Type B pancreatic cell (in vitro differentiated cells): ENCODE measurements around the gene INO80. TPM values are rescaled to one million over a fixed set of nuclear protein-coding genes. Genes with fewer than 3 reads are reported as not detected.

Experiments
- DNase-seq: peaks from one replicate; pipeline ENCODE4 v3.0.0; 2021; ENCODE audit warnings: mixed read lengths; ENCODE audit not compliant: unreplicated experiment; ENCODE audit errors: extremely low spot score
- H3K27ac Mint-ChIP-seq: 2 replicates; pipeline ENCODE4 v1.8.0; 2021; ENCODE audit warnings: mild to moderate bottlenecking, mixed read lengths
- H3K27me3 Mint-ChIP-seq: 2 replicates; pipeline ENCODE4 v1.8.0; 2021; ENCODE audit warnings: mixed read lengths
- H3K36me3 Mint-ChIP-seq: 2 replicates; pipeline ENCODE4 v1.8.0; 2021; ENCODE audit warnings: mixed read lengths
- H3K4me1 Mint-ChIP-seq: one replicate; pipeline ENCODE4 v1.8.0; 2021; ENCODE audit warnings: mixed read lengths; ENCODE audit not compliant: unreplicated experiment
- H3K4me3 Mint-ChIP-seq: 2 replicates; pipeline ENCODE4 v1.8.0; 2021; ENCODE audit warnings: mild to moderate bottlenecking, mixed read lengths
- H3K9me3 Mint-ChIP-seq: 2 replicates; pipeline ENCODE4 v1.8.0; 2021; ENCODE audit warnings: mixed read lengths
- total RNA-seq: library from RNA; stranded (reverse); gene quantifications from 2 replicates; pipeline ENCODE4 v1.2.1, GENCODE V29; 2021; ENCODE audit warnings: low replicate concordance
- TF ChIP-seq, protein P1 (sequence below): fragments of 200-600 bp; sonication (generic); conservative IDR thresholded peaks from 2 replicates; pipeline ENCODE4 v1.5.0; 2021; ENCODE audit warnings: antibody characterized with exemption, mild to moderate bottlenecking

INO80 gene
- total RNA-seq, 1 donor from 2014 or later, result 22.3 TPM

- Mint-ChIP-seq H3K9me3 (no peaks in the 10 kb centered on the region), H3K27ac (no peak overlapping the region), H3K27me3 (no peaks in the 10 kb centered on the region), H3K4me3 (no peak overlapping the region), H3K4me1 (no peaks in the 10 kb centered on the region), H3K36me3 (peaks cover 35% of the 10 kb centered on the region)
- no peak for DNase-seq
- TF ChIP-seq, protein P1, sequence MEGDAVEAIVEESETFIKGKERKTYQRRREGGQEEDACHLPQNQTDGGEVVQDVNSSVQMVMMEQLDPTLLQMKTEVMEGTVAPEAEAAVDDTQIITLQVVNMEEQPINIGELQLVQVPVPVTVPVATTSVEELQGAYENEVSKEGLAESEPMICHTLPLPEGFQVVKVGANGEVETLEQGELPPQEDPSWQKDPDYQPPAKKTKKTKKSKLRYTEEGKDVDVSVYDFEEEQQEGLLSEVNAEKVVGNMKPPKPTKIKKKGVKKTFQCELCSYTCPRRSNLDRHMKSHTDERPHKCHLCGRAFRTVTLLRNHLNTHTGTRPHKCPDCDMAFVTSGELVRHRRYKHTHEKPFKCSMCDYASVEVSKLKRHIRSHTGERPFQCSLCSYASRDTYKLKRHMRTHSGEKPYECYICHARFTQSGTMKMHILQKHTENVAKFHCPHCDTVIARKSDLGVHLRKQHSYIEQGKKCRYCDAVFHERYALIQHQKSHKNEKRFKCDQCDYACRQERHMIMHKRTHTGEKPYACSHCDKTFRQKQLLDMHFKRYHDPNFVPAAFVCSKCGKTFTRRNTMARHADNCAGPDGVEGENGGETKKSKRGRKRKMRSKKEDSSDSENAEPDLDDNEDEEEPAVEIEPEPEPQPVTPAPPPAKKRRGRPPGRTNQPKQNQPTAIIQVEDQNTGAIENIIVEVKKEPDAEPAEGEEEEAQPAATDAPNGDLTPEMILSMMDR, result no peak
Measured at GRCh38 chr15:40992825-40993224, 123.3 kb downstream of the INO80 start.

GRCh38 chr15:40992241-40992741 is 123.8 kb downstream of the INO80 start:
- peaks cover 39% of the 10 kb centered on the region for H3K36me3 Mint-ChIP-seq

GRCh38 chr15:40991355-40991754 is 124.7 kb downstream of the INO80 start:
- no peak for DNase-seq
- no peaks in the 10 kb centered on the region for H3K4me1 Mint-ChIP-seq
- no peak overlapping the region for H3K4me3 Mint-ChIP-seq
- H3K36me3 Mint-ChIP-seq, result peaks cover 45% of the 10 kb centered on the region
- TF ChIP-seq, protein P1, result no peak
- no peak overlapping the region for H3K27ac Mint-ChIP-seq
- no peaks in the 10 kb centered on the region for H3K9me3 Mint-ChIP-seq
- no peaks in the 10 kb centered on the region for H3K27me3 Mint-ChIP-seq

More at GRCh38 chr15:40992241-40992741, 123.8 kb downstream of the INO80 start:
- TF ChIP-seq, protein P1, result no peak
- DNase-seq, result no peak
- Mint-ChIP-seq H3K27me3 (no peaks in the 10 kb centered on the region), H3K27ac (no peak overlapping the region), H3K4me1 (no peaks in the 10 kb centered on the region), H3K9me3 (no peaks in the 10 kb centered on the region), H3K4me3 (no peak overlapping the region)

DNA sequence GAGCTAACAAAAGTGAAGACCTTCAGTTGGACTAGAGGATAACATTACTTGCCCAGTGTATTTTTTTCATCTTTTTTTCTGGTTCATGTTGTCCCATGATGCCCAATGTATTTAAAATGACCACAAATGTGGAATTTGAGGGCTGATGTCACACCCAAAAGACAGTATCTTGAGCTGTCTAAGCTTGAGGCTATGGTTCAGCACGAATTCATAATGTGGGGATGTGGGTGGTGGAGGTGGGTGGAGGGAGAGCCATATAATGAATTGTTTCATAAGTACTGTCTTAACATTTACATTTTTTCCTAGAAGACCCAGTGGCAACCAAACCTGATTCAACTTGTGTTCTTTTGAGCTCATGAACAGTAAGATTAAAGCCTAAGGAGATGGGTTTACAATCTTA is 125.3 kb downstream of the INO80 start:
- no peak for DNase-seq
- Mint-ChIP-seq H3K36me3 (peaks cover 43% of the 10 kb centered on the region), H3K4me1 (no peaks in the 10 kb centered on the region), H3K9me3 (no peaks in the 10 kb centered on the region), H3K4me3 (no peak overlapping the region), H3K27me3 (no peaks in the 10 kb centered on the region), H3K27ac (no peak overlapping the region)
- TF ChIP-seq, protein P1, result no peak

DNA sequence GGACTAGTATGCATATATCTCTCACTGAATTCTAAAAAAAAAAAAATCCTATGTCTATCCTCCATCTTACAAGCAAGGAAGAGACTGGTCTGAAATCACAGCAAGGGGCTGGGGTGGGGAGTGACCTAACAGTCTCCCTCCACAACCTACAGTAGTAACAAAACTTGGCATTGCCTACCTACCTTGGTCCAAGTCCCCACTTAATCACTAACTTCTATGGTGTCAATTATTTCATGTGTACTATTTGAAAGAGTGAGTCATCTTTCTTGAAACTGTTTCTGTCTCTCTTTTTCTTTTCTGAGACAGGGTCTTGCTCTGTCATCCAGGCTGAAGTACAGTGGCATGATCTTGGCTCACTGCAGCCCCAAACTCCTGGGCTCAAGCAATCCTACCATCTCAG is 126.0 kb downstream of the INO80 start:
- H3K36me3 Mint-ChIP-seq, result peaks cover 38% of the 10 kb centered on the region
- TF ChIP-seq, protein P1, result no peak
- H3K27ac Mint-ChIP-seq, result no peak overlapping the region
- H3K4me3 Mint-ChIP-seq, result no peak overlapping the region
- H3K27me3 Mint-ChIP-seq, result no peaks in the 10 kb centered on the region
- no peak for DNase-seq
- H3K4me1 Mint-ChIP-seq, result no peaks in the 10 kb centered on the region
- no peaks in the 10 kb centered on the region for H3K9me3 Mint-ChIP-seq

GRCh38 chr15:40988156-40988555 is 127.9 kb downstream of the INO80 start:
- no peak overlapping the region for H3K4me3 Mint-ChIP-seq
- peaks cover 34% of the 10 kb centered on the region for H3K36me3 Mint-ChIP-seq
- H3K9me3 Mint-ChIP-seq, result no peaks in the 10 kb centered on the region
- H3K4me1 Mint-ChIP-seq, result no peaks in the 10 kb centered on the region
- TF ChIP-seq, protein P1, result no peak
- no peak for DNase-seq
- H3K27me3 Mint-ChIP-seq, result no peaks in the 10 kb centered on the region
- no peak overlapping the region for H3K27ac Mint-ChIP-seq
